KMS-11 (cell line): ENCODE results near the gene BTBD19.

Source experiments
- H2AFZ ChIP-seq: fragments of 200-600 bp; sonication (generic); 2 replicates; pipeline ENCODE4 v1.6.1; 2016; ENCODE audit warnings: antibody characterized with exemption, mixed run types, low read depth
- H3K27ac ChIP-seq: fragments of 200-600 bp; sonication (generic); 2 replicates; pipeline ENCODE4 v1.6.1; 2016; ENCODE audit warnings: mild to moderate bottlenecking, mixed run types
- H3K27me3 ChIP-seq: fragments of 200-600 bp; sonication (generic); 2 replicates; pipeline ENCODE4 v1.6.1; 2017; ENCODE audit warnings: mild to moderate bottlenecking, low read depth, mixed run types, moderate library complexity; ENCODE audit not compliant: insufficient read depth
- H3K36me3 ChIP-seq: fragments of 200-600 bp; sonication (generic); 2 replicates; pipeline ENCODE4 v1.6.1; 2017; ENCODE audit warnings: mild to moderate bottlenecking, mixed run types; ENCODE audit not compliant: insufficient read depth
- H3K4me1 ChIP-seq: fragments of 200-600 bp; sonication (generic); 2 replicates; pipeline ENCODE4 v1.6.1; 2016; ENCODE audit warnings: mild to moderate bottlenecking, low read depth, mixed run types; ENCODE audit not compliant: poor library complexity, severe bottlenecking
- H3K4me2 ChIP-seq: fragments of 200-600 bp; sonication (generic); 2 replicates; pipeline ENCODE4 v1.7.0; 2016; ENCODE audit warnings: mild to moderate bottlenecking, mixed run types
- H3K4me3 ChIP-seq: fragments of 200-600 bp; sonication (generic); IDR thresholded peaks from 2 replicates; pipeline ENCODE4 v1.6.1; 2017; ENCODE audit warnings: low read depth, low read length, mixed read lengths; ENCODE audit not compliant: insufficient read depth
- H3K79me2 ChIP-seq: fragments of 200-600 bp; sonication (generic); 2 replicates; pipeline ENCODE4 v1.6.1; 2016; ENCODE audit warnings: low read depth, mixed run types; ENCODE audit not compliant: insufficient read depth
- H3K9ac ChIP-seq: fragments of 200-600 bp; sonication (generic); 2 replicates; pipeline ENCODE4 v1.6.1; 2016; ENCODE audit warnings: mild to moderate bottlenecking, mixed run types
- H4K20me1 ChIP-seq: fragments of 200-600 bp; sonication (generic); 2 replicates; pipeline ENCODE4 v1.6.1; 2016; ENCODE audit warnings: mild to moderate bottlenecking, mixed run types; ENCODE audit not compliant: insufficient read depth
- CTCF ChIP-seq: fragments of 200-600 bp; sonication (generic); conservative IDR thresholded peaks from 2 replicates; pipeline ENCODE4 v1.6.1; 2017; ENCODE audit warnings: low read depth, mild to moderate bottlenecking, antibody characterized with exemption, low read length, moderate library complexity, mixed read lengths

BTBD19 gene

GRCh38 chr1:44828003-44828651 lies 19.8 kb downstream of the BTBD19 start:
- Histone ChIP-seq H2AFZ (no peak overlapping the region), H3K4me1 (no peaks in the 10 kb centered on the region), H3K4me2 (no peak overlapping the region), H3K27me3 (no peaks in the 10 kb centered on the region), H3K79me2 (no peaks in the 10 kb centered on the region), H3K4me3 (no peak overlapping the region), H4K20me1 (no peaks in the 10 kb centered on the region), H3K36me3 (no peaks in the 10 kb centered on the region), H3K9ac (no peak overlapping the region), H3K27ac (no peak overlapping the region)
- no peak for TF ChIP-seq CTCF

- Histone ChIP-seq H3K36me3 (no peaks in the 10 kb centered on the region), H3K4me1 (no peaks in the 10 kb centered on the region), H3K27me3 (no peaks in the 10 kb centered on the region), H3K9ac (no peak overlapping the region), H3K79me2 (no peaks in the 10 kb centered on the region), H2AFZ (no peak overlapping the region), H4K20me1 (no peaks in the 10 kb centered on the region), H3K4me3 (no peak overlapping the region), H3K27ac (no peak overlapping the region), H3K4me2 (no peak overlapping the region)
- no peak for TF ChIP-seq CTCF
These were observed 20.6 kb downstream of the BTBD19 start for GRCh38 chr1:44828841-44829440.

- TF ChIP-seq CTCF: no peak
- H3K27me3 ChIP-seq: no peaks in the 10 kb centered on the region
- H3K79me2 ChIP-seq: no peaks in the 10 kb centered on the region
- H2AFZ ChIP-seq: no peak overlapping the region
- H3K4me3 ChIP-seq: no peak overlapping the region
- no peaks in the 10 kb centered on the region for H4K20me1 ChIP-seq
- no peak overlapping the region for H3K4me2 ChIP-seq
- no peak overlapping the region for H3K27ac ChIP-seq
- no peaks in the 10 kb centered on the region for H3K4me1 ChIP-seq
- H3K9ac ChIP-seq: no peak overlapping the region
- no peaks in the 10 kb centered on the region for H3K36me3 ChIP-seq
These were observed 21.4 kb downstream of the BTBD19 start for GRCh38 chr1:44829506-44830384.

GRCh38 chr1:44830900-44831304 lies 22.6 kb downstream of the BTBD19 start:
- H3K4me3 ChIP-seq: no peak overlapping the region
- H3K79me2 ChIP-seq: no peaks in the 10 kb centered on the region
- no peak overlapping the region for H3K4me2 ChIP-seq
- no peaks in the 10 kb centered on the region for H3K27me3 ChIP-seq
- TF ChIP-seq CTCF: no peak
- H4K20me1 ChIP-seq: no peaks in the 10 kb centered on the region
- no peaks in the 10 kb centered on the region for H3K36me3 ChIP-seq
- H3K27ac ChIP-seq: no peak overlapping the region
- peaks cover 4% of the 10 kb centered on the region for H3K4me1 ChIP-seq
- H3K9ac ChIP-seq: no peak overlapping the region; the same call in 1 of the 2 replicates
- H2AFZ ChIP-seq: no peak overlapping the region
